Neural cell (in vitro differentiated cells): Measurements from ENCODE around the gene ELMOD1. TPM values are rescaled to one million over a fixed set of nuclear protein-coding genes. Genes with fewer than 3 reads are reported as not detected.
A peak's percentile ranks its signal among the peaks of the same experiment; 100 is the strongest.

Experiments used
- H2AFZ ChIP-seq: fragments of 200-600, 300-800 bp; sonication (generic), shearing (Covaris generic); 2 replicates; pipeline ENCODE4 v1.6.0; 2014; ENCODE audit warnings: low read depth, mild to moderate bottlenecking, antibody characterized with exemption, low read length, moderate library complexity
- H3F3A ChIP-seq: fragments of 200-600 bp; shearing (Covaris generic); 2 replicates; pipeline ENCODE4 v1.6.1; 2016; ENCODE audit warnings: mild to moderate bottlenecking, moderate library complexity, mixed read lengths, antibody characterized with exemption, low read length; ENCODE audit not compliant: insufficient read depth, poor library complexity, severe bottlenecking
- H3K27ac ChIP-seq: fragments of 200-600, 300-800 bp; sonication (generic), shearing (Covaris generic); 2 replicates; pipeline ENCODE4 v1.5.1; 2014; ENCODE audit warnings: mild to moderate bottlenecking, low read length, moderate library complexity
- H3K27me3 ChIP-seq: fragments of 300-800, 200-600 bp; sonication (generic), shearing (Covaris generic); 2 replicates; pipeline ENCODE4 v1.6.0; 2014; ENCODE audit warnings: mild to moderate bottlenecking, low read depth, low read length, moderate library complexity; ENCODE audit not compliant: insufficient read depth
- H3K36me3 ChIP-seq: fragments of 300-800, 200-600 bp; sonication (generic), shearing (Covaris generic); 2 replicates; pipeline ENCODE4 v1.5.1; 2014; ENCODE audit warnings: mild to moderate bottlenecking, antibody characterized with exemption, low read length, moderate library complexity; ENCODE audit not compliant: insufficient read depth
- H3K4me2 ChIP-seq: fragments of 300-800, 200-600 bp; sonication (generic), shearing (Covaris generic); 2 replicates; pipeline ENCODE4 v1.6.0; 2014; ENCODE audit warnings: mild to moderate bottlenecking, low read length
- H3K4me3 ChIP-seq: fragments of 300-800, 200-600 bp; sonication (generic), shearing (Covaris generic); 2 replicates; pipeline ENCODE4 v1.5.1; 2014; ENCODE audit warnings: mild to moderate bottlenecking, low read length, moderate library complexity
- H3K79me2 ChIP-seq: fragments of 200-600 bp; shearing (Covaris generic); replicated peaks from 2 replicates; pipeline ENCODE4 v1.6.0; 2014; ENCODE audit warnings: mild to moderate bottlenecking, low read length, moderate library complexity; ENCODE audit not compliant: insufficient read depth
- H3K9ac ChIP-seq: fragments of 300-800, 200-600 bp; sonication (generic), shearing (Covaris generic); 2 replicates; pipeline ENCODE4 v1.6.1; 2016; ENCODE audit warnings: mild to moderate bottlenecking, low read length, mixed read lengths
- H3K9me2 ChIP-seq: fragments of 200-600 bp; shearing (Covaris generic); 2 replicates; pipeline ENCODE4 v1.6.1; 2016; ENCODE audit warnings: mild to moderate bottlenecking, low read length, mixed read lengths; ENCODE audit not compliant: insufficient read depth
- H3K9me3 ChIP-seq: fragments of 200-600, 300-800 bp; sonication (generic), shearing (Covaris generic); 2 replicates; pipeline ENCODE4 v1.6.1; 2016; ENCODE audit warnings: mild to moderate bottlenecking, mixed run types, low read length, moderate library complexity, mixed read lengths
- H4K20me1 ChIP-seq: fragments of 200-600 bp; shearing (Covaris generic); 2 replicates; pipeline ENCODE4 v1.6.1; 2016; ENCODE audit warnings: mild to moderate bottlenecking, mixed run types; ENCODE audit not compliant: insufficient read depth
- EP300 ChIP-seq: fragments of 450-650 bp; conservative IDR thresholded peaks from 2 replicates; pipeline ENCODE4 v1.6.1; 2014; ENCODE audit warnings: antibody characterized with exemption, mild to moderate bottlenecking, moderate library complexity; ENCODE audit not compliant: poor library complexity, severe bottlenecking
- EZH2 ChIP-seq: fragments of 200-600, 300-800 bp; shearing (Covaris generic), sonication (generic); IDR thresholded peaks from 2 replicates; pipeline ENCODE4 v1.6.1; 2014; ENCODE audit warnings: antibody characterized with exemption, low read length, borderline replicate concordance, mild to moderate bottlenecking; ENCODE audit not compliant: insufficient read depth, poor library complexity, severe bottlenecking
- MXI1 ChIP-seq: fragments of 450-650 bp; conservative IDR thresholded peaks from 2 replicates; pipeline ENCODE4 v1.6.1; 2014; ENCODE audit warnings: antibody characterized with exemption, mild to moderate bottlenecking; ENCODE audit not compliant: poor library complexity, severe bottlenecking
- POLR2AphosphoS5 ChIP-seq: IDR thresholded peaks from 2 replicates; pipeline ENCODE4 v1.6.1; 2012
- RAD21 ChIP-seq: fragments of 450-650 bp; conservative IDR thresholded peaks from 2 replicates; pipeline ENCODE4 v1.6.1; 2014; ENCODE audit warnings: antibody characterized with exemption, mild to moderate bottlenecking, moderate library complexity
- SMC3 ChIP-seq: fragments of 450-650 bp; conservative IDR thresholded peaks from 2 replicates; pipeline ENCODE4 v1.6.1; 2014; ENCODE audit warnings: antibody characterized with exemption, mild to moderate bottlenecking, moderate library complexity; ENCODE audit not compliant: poor library complexity
- TAF1 ChIP-seq: IDR thresholded peaks from 2 replicates; pipeline ENCODE4 v1.6.1; 2012; ENCODE audit warnings: low read depth
- polyA plus RNA-seq: library from polyadenylated mRNA; depleted of rRNA; stranded (reverse); fragments of >200 nt; gene quantifications from 2 replicates; pipeline ENCODE4 v1.2.3, GENCODE V29; 2014
- TF ChIP-seq, protein P1 (sequence below): fragments of 450-650 bp; IDR thresholded peaks from 2 replicates; pipeline ENCODE4 v1.5.1; 2014; ENCODE audit warnings: antibody characterized with exemption, mild to moderate bottlenecking, moderate library complexity; ENCODE audit not compliant: poor library complexity, severe bottlenecking
- TF ChIP-seq, protein P2 (sequence below): IDR thresholded peaks from 2 replicates; pipeline ENCODE4 v1.6.1; 2012; ENCODE audit warnings: borderline replicate concordance

ELMOD1 gene
- polyA plus RNA-seq, 1 donor from 2014 or later: 12.5 TPM

GRCh38 chr11:107702109-107702660 lies 111.2 kb downstream of the ELMOD1 start:
- Histone ChIP-seq H4K20me1 (no peaks in the 10 kb centered on the region), H3K36me3 (no peaks in the 10 kb centered on the region), H3K27me3 (no peaks in the 10 kb centered on the region), H3K9ac (no peak overlapping the region), H3K9me2 (no peaks in the 10 kb centered on the region), H3F3A (no peaks in the 10 kb centered on the region), H2AFZ (no peak overlapping the region), H3K4me2 (no peak overlapping the region), H3K27ac (peak overlapping the region; percentile 27), H3K4me3 (peak overlapping the region; percentile 17), H3K9me3 (no peaks in the 10 kb centered on the region), H3K79me2 (no peaks in the 10 kb centered on the region)
- peak; percentile 65 for TF ChIP-seq EP300
- TF ChIP-seq, protein P1, sequence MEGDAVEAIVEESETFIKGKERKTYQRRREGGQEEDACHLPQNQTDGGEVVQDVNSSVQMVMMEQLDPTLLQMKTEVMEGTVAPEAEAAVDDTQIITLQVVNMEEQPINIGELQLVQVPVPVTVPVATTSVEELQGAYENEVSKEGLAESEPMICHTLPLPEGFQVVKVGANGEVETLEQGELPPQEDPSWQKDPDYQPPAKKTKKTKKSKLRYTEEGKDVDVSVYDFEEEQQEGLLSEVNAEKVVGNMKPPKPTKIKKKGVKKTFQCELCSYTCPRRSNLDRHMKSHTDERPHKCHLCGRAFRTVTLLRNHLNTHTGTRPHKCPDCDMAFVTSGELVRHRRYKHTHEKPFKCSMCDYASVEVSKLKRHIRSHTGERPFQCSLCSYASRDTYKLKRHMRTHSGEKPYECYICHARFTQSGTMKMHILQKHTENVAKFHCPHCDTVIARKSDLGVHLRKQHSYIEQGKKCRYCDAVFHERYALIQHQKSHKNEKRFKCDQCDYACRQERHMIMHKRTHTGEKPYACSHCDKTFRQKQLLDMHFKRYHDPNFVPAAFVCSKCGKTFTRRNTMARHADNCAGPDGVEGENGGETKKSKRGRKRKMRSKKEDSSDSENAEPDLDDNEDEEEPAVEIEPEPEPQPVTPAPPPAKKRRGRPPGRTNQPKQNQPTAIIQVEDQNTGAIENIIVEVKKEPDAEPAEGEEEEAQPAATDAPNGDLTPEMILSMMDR: no peak
- TF ChIP-seq POLR2AphosphoS5: peak; percentile 69
- TF ChIP-seq SMC3: no peak
- TF ChIP-seq EZH2: no peak
- no peak for TF ChIP-seq TAF1
- TF ChIP-seq, protein P2, sequence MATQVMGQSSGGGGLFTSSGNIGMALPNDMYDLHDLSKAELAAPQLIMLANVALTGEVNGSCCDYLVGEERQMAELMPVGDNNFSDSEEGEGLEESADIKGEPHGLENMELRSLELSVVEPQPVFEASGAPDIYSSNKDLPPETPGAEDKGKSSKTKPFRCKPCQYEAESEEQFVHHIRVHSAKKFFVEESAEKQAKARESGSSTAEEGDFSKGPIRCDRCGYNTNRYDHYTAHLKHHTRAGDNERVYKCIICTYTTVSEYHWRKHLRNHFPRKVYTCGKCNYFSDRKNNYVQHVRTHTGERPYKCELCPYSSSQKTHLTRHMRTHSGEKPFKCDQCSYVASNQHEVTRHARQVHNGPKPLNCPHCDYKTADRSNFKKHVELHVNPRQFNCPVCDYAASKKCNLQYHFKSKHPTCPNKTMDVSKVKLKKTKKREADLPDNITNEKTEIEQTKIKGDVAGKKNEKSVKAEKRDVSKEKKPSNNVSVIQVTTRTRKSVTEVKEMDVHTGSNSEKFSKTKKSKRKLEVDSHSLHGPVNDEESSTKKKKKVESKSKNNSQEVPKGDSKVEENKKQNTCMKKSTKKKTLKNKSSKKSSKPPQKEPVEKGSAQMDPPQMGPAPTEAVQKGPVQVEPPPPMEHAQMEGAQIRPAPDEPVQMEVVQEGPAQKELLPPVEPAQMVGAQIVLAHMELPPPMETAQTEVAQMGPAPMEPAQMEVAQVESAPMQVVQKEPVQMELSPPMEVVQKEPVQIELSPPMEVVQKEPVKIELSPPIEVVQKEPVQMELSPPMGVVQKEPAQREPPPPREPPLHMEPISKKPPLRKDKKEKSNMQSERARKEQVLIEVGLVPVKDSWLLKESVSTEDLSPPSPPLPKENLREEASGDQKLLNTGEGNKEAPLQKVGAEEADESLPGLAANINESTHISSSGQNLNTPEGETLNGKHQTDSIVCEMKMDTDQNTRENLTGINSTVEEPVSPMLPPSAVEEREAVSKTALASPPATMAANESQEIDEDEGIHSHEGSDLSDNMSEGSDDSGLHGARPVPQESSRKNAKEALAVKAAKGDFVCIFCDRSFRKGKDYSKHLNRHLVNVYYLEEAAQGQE: no peak
- TF ChIP-seq MXI1: no peak
- no peak for TF ChIP-seq RAD21

DNA sequence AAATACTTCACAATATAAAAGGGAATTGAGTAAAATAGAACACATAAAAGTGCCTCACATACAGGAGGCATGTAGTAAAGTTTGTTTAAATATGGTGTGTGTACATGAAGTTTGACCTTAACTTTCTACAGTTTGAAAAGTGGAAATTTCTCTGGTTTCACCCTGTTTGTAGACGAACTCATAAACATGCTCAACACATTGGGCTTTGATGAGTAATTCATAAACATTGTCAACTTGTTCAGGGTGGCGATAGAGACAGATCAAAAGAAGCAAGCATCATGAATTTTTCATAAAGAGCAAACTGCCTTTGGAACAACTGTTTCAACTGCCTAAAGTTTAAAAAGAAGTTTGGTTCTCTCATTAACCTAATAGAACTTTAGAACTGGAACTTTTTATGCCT lies 111.8 kb downstream of the ELMOD1 start:
- Histone ChIP-seq H3K4me3 (peak overlapping the region; percentile 17), H3K27me3 (no peaks in the 10 kb centered on the region), H3F3A (no peaks in the 10 kb centered on the region), H3K79me2 (no peaks in the 10 kb centered on the region), H3K27ac (no peak overlapping the region), H2AFZ (no peak overlapping the region), H3K9me2 (no peaks in the 10 kb centered on the region), H3K9me3 (no peaks in the 10 kb centered on the region), H3K4me2 (no peak overlapping the region), H3K9ac (no peak overlapping the region), H3K36me3 (no peaks in the 10 kb centered on the region), H4K20me1 (no peaks in the 10 kb centered on the region)
- TF ChIP-seq, protein P1: no peak
- TF ChIP-seq EP300 (no peak), EZH2 (no peak), SMC3 (no peak), POLR2AphosphoS5 (no peak), MXI1 (no peak), RAD21 (no peak), TAF1 (no peak)
- TF ChIP-seq, protein P2: no peak
